ENCODE measurements around the gene CDK9.

The CDK9 gene

GRCh38 chr9:127817881-127818434 lies 32.1 kb downstream of the CDK9 start:
- no peak overlapping the region for H2BK12ac ChIP-seq (ENCODE audit: low read length)
- H4K8ac ChIP-seq (ENCODE audit: low read depth, low read length) = no peak overlapping the region
- H3K36me3 ChIP-seq (ENCODE audit: control insufficient read depth in 1 of 2, insufficient read depth in 2 of 2, low read length in 2 of 2) = peaks cover 60 to 63% of the 10 kb centered on the region in 2 experiments
- no peak overlapping the region for H2BK5ac ChIP-seq (ENCODE audit: low read depth, low read length, poor library complexity)
- H3K9ac ChIP-seq (ENCODE audit: low read length) = no peak overlapping the region
- H3K27me3 ChIP-seq (ENCODE audit: insufficient read depth, low read length) = no peaks in the 10 kb centered on the region
- no peak overlapping the region for H2BK120ac ChIP-seq (ENCODE audit: insufficient read depth, low read length, poor library complexity)
- H3K4me1 ChIP-seq (ENCODE audit: control insufficient read depth in 1 of 2, insufficient read depth in 2 of 2, low read length in 2 of 2) = no peaks in the 10 kb centered on the region
- H3K14ac ChIP-seq (ENCODE audit: low read length) = no peak overlapping the region
- no peak overlapping the region for H4K12ac ChIP-seq (ENCODE audit: low read depth, low read length)
- H3K4me2 ChIP-seq (ENCODE audit: low read length) = no peak overlapping the region
- H3K9me3 ChIP-seq (ENCODE audit: insufficient read depth, low read depth, low read length) = no peaks in the 10 kb centered on the region
- H4K91ac ChIP-seq (ENCODE audit: low read depth, low read length) = no peak overlapping the region
- H3K4ac ChIP-seq (ENCODE audit: low read depth, low read length) = no peak overlapping the region
- no peaks in the 10 kb centered on the region for H3K79me2 ChIP-seq (ENCODE audit: control insufficient read depth, insufficient read depth, low read length, poor library complexity)
- no peak overlapping the region for H3K23ac ChIP-seq (ENCODE audit: low read length)
- H3K27ac ChIP-seq (ENCODE audit: low read depth, low read length) = no peak overlapping the region
- WGBS (ENCODE audit: extremely low coverage, insufficient coverage, insufficient read length) = no CpG with 5 or more reads among the region's 17 CpGs
- DNase-seq = no peak
- no peak overlapping the region for H3K18ac ChIP-seq (ENCODE audit: low read length)
- H3K79me1 ChIP-seq (ENCODE audit: low read length) = no peaks in the 10 kb centered on the region
- no peak overlapping the region for H2AFZ ChIP-seq (ENCODE audit: insufficient read depth, low read length, poor library complexity)
- H3K4me3 ChIP-seq (ENCODE audit: low read depth, low read length) = no peak overlapping the region
- H2AK5ac ChIP-seq (ENCODE audit: low read length) = no peak overlapping the region

DNA sequence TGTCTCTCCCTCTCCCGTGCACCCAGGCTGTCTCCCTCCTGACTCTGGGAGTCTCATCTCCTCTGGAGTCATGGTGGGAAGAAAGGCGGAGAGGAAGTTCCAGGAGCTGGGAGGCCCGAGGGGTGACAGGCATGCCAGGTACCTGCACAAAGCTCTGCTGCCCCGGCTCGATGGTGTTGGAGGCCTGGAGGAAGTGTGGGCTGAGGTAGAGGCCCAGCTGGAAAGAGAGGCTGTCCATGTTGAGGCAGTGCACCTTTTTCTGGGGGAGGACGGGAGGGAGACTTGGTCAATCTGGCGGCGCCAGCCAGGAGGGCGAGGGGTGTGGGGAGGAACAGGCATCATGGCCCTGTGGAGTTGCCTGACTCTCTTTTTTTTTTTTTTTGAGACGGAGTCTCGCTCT lies 32.7 kb downstream of the CDK9 start:
- Histone ChIP-seq H3K14ac (ENCODE audit: low read length) (no peak overlapping the region), H3K4me1 (ENCODE audit: control insufficient read depth in 1 of 2, insufficient read depth in 2 of 2, low read length in 2 of 2) (no peaks in the 10 kb centered on the region), H4K8ac (ENCODE audit: low read depth, low read length) (no peak overlapping the region), H2BK5ac (ENCODE audit: low read depth, low read length, poor library complexity) (no peak overlapping the region), H3K27ac (ENCODE audit: low read depth, low read length) (no peak overlapping the region), H3K4ac (ENCODE audit: low read depth, low read length) (no peak overlapping the region), H3K36me3 (ENCODE audit: control insufficient read depth in 1 of 2, insufficient read depth in 2 of 2, low read length in 2 of 2) (peaks cover 54 to 57% of the 10 kb centered on the region in 2 experiments), H4K91ac (ENCODE audit: low read depth, low read length) (no peak overlapping the region), H2AK5ac (ENCODE audit: low read length) (no peak overlapping the region), H2BK120ac (ENCODE audit: insufficient read depth, low read length, poor library complexity) (no peak overlapping the region), H3K79me1 (ENCODE audit: low read length) (no peaks in the 10 kb centered on the region), H3K18ac (ENCODE audit: low read length) (no peak overlapping the region), H3K79me2 (ENCODE audit: control insufficient read depth, insufficient read depth, low read length, poor library complexity) (no peaks in the 10 kb centered on the region), H3K9me3 (ENCODE audit: insufficient read depth, low read depth, low read length) (no peaks in the 10 kb centered on the region), H3K27me3 (ENCODE audit: insufficient read depth, low read length) (no peaks in the 10 kb centered on the region), H3K23ac (ENCODE audit: low read length) (no peak overlapping the region), H3K4me3 (ENCODE audit: low read depth, low read length) (no peak overlapping the region), H3K9ac (ENCODE audit: low read length) (no peak overlapping the region), H2AFZ (ENCODE audit: insufficient read depth, low read length, poor library complexity) (no peak overlapping the region), H2BK12ac (ENCODE audit: low read length) (no peak overlapping the region), H3K4me2 (ENCODE audit: low read length) (no peak overlapping the region), H4K12ac (ENCODE audit: low read depth, low read length) (no peak overlapping the region)
- DNase-seq = no peak
- WGBS (ENCODE audit: extremely low coverage, insufficient coverage, insufficient read length) = no CpG with 5 or more reads among the region's 11 CpGs

- no peak overlapping the region for H3K14ac ChIP-seq (ENCODE audit: low read length)
- no peak overlapping the region for H2AK5ac ChIP-seq (ENCODE audit: low read length)
- H3K4me1 ChIP-seq (ENCODE audit: control insufficient read depth in 1 of 2, insufficient read depth in 2 of 2, low read length in 2 of 2) = peaks cover 3 to 4% of the 10 kb centered on the region in 2 experiments
- no peak overlapping the region for H3K27ac ChIP-seq (ENCODE audit: low read depth, low read length)
- H4K91ac ChIP-seq (ENCODE audit: low read depth, low read length) = no peak overlapping the region
- no peak overlapping the region for H2BK120ac ChIP-seq (ENCODE audit: insufficient read depth, low read length, poor library complexity)
- no peak overlapping the region for H3K4me3 ChIP-seq (ENCODE audit: low read depth, low read length)
- H3K79me1 ChIP-seq (ENCODE audit: low read length) = peaks cover 2% of the 10 kb centered on the region
- no CpG with 5 or more reads among the region's 4 CpGs for WGBS (ENCODE audit: extremely low coverage, insufficient coverage, insufficient read length)
- no peak overlapping the region for H3K18ac ChIP-seq (ENCODE audit: low read length)
- H3K36me3 ChIP-seq (ENCODE audit: control insufficient read depth in 1 of 2, insufficient read depth in 2 of 2, low read length in 2 of 2) = peaks cover 48 to 50% of the 10 kb centered on the region in 2 experiments
- H3K4ac ChIP-seq (ENCODE audit: low read depth, low read length) = no peak overlapping the region
- no peak overlapping the region for H3K23ac ChIP-seq (ENCODE audit: low read length)
- H3K79me2 ChIP-seq (ENCODE audit: control insufficient read depth, insufficient read depth, low read length, poor library complexity) = no peaks in the 10 kb centered on the region
- no peak overlapping the region for H4K8ac ChIP-seq (ENCODE audit: low read depth, low read length)
- H4K12ac ChIP-seq (ENCODE audit: low read depth, low read length) = no peak overlapping the region
- no peak for DNase-seq
- no peak overlapping the region for H2AFZ ChIP-seq (ENCODE audit: insufficient read depth, low read length, poor library complexity)
- no peaks in the 10 kb centered on the region for H3K27me3 ChIP-seq (ENCODE audit: insufficient read depth, low read length)
- no peak overlapping the region for H2BK5ac ChIP-seq (ENCODE audit: low read depth, low read length, poor library complexity)
- no peaks in the 10 kb centered on the region for H3K9me3 ChIP-seq (ENCODE audit: insufficient read depth, low read depth, low read length)
- H3K4me2 ChIP-seq (ENCODE audit: low read length) = no peak overlapping the region
- no peak overlapping the region for H2BK12ac ChIP-seq (ENCODE audit: low read length)
- no peak overlapping the region for H3K9ac ChIP-seq (ENCODE audit: low read length)
Observed at GRCh38 chr9:127822108-127822507, 36.3 kb downstream of the CDK9 start.

DNA sequence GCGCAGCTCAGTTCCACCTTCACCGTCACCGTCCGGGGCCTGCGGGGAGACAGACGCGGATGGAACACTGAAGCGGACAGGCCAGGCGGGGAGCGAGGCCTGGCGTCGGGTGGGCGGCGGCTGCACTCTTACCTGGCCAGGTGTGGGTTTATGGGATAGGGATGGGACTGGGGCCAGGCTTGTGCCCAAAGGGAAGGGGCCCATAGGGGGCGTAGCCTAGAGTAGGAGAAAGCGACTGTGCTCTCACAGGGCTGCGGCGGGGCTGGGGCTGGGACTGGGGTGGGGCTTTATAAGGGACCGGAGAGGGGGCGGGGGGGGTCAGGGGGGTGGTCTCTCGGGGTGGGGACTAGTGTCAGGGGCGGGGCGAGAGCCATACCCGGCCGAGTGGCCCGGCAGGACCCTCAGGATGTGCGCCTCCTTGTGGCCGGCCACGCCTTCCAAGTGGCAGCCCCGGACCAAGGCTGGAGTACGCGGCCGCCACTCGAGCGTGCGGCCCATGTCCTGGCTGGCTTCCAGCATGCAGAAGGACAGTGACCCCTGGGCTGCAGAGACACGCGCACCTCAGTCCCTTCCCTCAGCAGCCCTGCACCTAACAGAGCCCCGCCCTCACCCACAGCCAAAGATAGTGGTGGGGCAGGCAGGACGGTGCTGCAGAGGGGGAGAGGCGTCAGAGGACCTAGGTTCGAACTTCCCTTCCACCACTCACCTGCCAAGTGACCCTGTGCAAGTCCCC lies 39.7 kb downstream of the CDK9 start:
- Histone ChIP-seq H2BK12ac (ENCODE audit: low read length) (peak overlapping the region; percentile 9), H3K79me1 (ENCODE audit: low read length) (peaks cover 9% of the 10 kb centered on the region), H3K4me3 (ENCODE audit: low read depth, low read length) (no peak overlapping the region), H4K8ac (ENCODE audit: low read depth, low read length) (peak overlapping the region; percentile 48), H3K9ac (ENCODE audit: low read length) (no peak overlapping the region), H3K14ac (ENCODE audit: low read length) (peak overlapping the region; percentile 60), H2AFZ (ENCODE audit: insufficient read depth, low read length, poor library complexity) (no peak overlapping the region), H2AK5ac (ENCODE audit: low read length) (peak overlapping the region; percentile 55), H3K23ac (ENCODE audit: low read length) (no peak overlapping the region), H4K91ac (ENCODE audit: low read depth, low read length) (peak overlapping the region; percentile 29), H2BK120ac (ENCODE audit: insufficient read depth, low read length, poor library complexity) (peak overlapping the region; percentile 70), H3K18ac (ENCODE audit: low read length) (peak overlapping the region; percentile 30), H3K4ac (ENCODE audit: low read depth, low read length) (no peak overlapping the region), H3K36me3 (ENCODE audit: control insufficient read depth in 1 of 2, insufficient read depth in 2 of 2, low read length in 2 of 2) (peaks cover 32 to 33% of the 10 kb centered on the region in 2 experiments), H3K27ac (ENCODE audit: low read depth, low read length) (no peak overlapping the region), H3K27me3 (ENCODE audit: insufficient read depth, low read length) (no peaks in the 10 kb centered on the region), H2BK5ac (ENCODE audit: low read depth, low read length, poor library complexity) (no peak overlapping the region), H4K12ac (ENCODE audit: low read depth, low read length) (peak overlapping the region; percentile 13), H3K79me2 (ENCODE audit: control insufficient read depth, insufficient read depth, low read length, poor library complexity) (no peaks in the 10 kb centered on the region), H3K9me3 (ENCODE audit: insufficient read depth, low read depth, low read length) (no peaks in the 10 kb centered on the region), H3K4me2 (ENCODE audit: low read length) (peak overlapping the region; percentile 20), H3K4me1 (ENCODE audit: control insufficient read depth in 1 of 2, insufficient read depth in 2 of 2, low read length in 2 of 2) (peaks cover 10 to 12% of the 10 kb centered on the region in 2 experiments)
- no CpG with 5 or more reads among the region's 42 CpGs for WGBS (ENCODE audit: extremely low coverage, insufficient coverage, insufficient read length)
- DNase-seq = no peak
